ENCODE data around the gene POMT1. TPM values are rescaled to one million over a fixed set of nuclear protein-coding genes. Genes with fewer than 3 reads are reported as not detected.

POMT1 gene
- total RNA-seq, 2 donors from 2014 or later: 30.3 to 43.7 TPM

DNA sequence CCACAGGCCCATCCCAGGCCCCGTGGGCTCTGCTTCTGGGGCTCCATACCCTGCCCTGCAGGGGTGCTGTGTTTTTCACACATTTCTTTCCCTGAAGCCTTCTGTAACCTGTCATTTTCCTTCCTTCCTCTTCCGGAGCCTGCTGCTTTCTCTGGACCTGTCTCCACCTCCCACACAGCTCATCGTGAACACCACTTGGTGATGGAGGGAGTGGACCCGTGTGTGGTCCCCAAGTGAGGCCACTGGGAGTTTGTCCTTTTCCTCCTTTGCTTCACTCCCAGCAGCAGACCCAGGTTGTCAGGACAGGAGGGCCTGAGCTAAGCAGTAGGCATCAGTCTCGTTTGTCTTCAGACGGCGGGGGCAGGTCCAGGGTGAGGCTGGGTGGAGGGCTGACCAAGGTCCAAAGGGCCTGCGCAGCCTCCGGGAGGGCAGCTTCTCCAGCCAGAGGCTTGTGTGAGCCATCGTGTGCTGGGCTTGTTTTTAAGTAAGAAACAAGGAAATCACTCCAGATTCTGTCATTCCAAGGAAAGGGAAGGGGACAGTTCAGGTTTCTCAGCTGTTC, 5.8 kb upstream of the POMT1 start:
- Histone ChIP-seq H3K4me3 (no peak overlapping the region), H3K27me3 (replicated peaks; ENCODE audit: insufficient read depth) (no peaks in the 10 kb centered on the region), H3K9me3 (no peaks in the 10 kb centered on the region), H3K4me1 (ENCODE audit: control insufficient read depth in 1 of 2, low read depth in 2 of 2) (peaks cover under 1 to 6% of the 10 kb centered on the region in 2 donors), H3K36me3 (peaks cover 64% of the 10 kb centered on the region), H3K27ac (no peak overlapping the region)
- TF ChIP-seq, protein P1, sequence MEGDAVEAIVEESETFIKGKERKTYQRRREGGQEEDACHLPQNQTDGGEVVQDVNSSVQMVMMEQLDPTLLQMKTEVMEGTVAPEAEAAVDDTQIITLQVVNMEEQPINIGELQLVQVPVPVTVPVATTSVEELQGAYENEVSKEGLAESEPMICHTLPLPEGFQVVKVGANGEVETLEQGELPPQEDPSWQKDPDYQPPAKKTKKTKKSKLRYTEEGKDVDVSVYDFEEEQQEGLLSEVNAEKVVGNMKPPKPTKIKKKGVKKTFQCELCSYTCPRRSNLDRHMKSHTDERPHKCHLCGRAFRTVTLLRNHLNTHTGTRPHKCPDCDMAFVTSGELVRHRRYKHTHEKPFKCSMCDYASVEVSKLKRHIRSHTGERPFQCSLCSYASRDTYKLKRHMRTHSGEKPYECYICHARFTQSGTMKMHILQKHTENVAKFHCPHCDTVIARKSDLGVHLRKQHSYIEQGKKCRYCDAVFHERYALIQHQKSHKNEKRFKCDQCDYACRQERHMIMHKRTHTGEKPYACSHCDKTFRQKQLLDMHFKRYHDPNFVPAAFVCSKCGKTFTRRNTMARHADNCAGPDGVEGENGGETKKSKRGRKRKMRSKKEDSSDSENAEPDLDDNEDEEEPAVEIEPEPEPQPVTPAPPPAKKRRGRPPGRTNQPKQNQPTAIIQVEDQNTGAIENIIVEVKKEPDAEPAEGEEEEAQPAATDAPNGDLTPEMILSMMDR (IDR thresholded peaks at IDR 0.05): no peak
- ATAC-seq (ENCODE audit: insufficient number of reproducible peaks, low FRiP score, low read depth) (no peak), DNase-seq (ENCODE audit: low spot score) (no peak)

DNA sequence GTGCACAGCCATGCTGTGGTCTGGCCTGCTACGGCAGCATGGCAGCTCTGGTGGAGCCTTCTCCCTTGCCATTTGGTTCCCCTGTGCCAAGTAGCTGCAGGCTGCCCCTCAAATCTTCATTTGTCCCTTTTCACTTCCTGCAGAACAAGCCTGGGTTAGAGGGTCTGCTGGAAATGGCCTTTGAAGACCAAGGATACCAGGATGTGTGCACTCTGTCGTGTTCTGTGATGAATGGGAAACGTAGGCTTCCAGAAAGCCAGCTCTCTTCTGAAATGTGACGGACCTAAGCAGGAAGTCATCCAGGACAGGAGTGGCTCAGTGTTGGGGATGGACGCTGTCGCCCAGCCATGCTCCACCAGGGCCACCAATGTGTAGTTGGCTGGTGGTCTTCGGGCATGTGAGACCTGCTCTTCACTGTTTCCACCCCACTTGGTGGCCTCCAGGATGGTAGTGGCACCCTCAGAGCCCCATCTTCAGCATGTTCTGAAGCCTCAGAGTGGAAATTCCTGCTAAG, 3.4 kb upstream of the POMT1 start:
- H3K27ac ChIP-seq: no peak overlapping the region
- no peak overlapping the region for H3K4me3 ChIP-seq
- H3K9me3 ChIP-seq: no peaks in the 10 kb centered on the region
- DNase-seq (ENCODE audit: low spot score): no peak
- H3K36me3 ChIP-seq: peaks cover 42% of the 10 kb centered on the region
- TF ChIP-seq, protein P1 (IDR thresholded peaks at IDR 0.05): no peak
- peaks cover 15 to 19% of the 10 kb centered on the region in 2 donors for H3K4me1 ChIP-seq (ENCODE audit: control insufficient read depth in 1 of 2, low read depth in 2 of 2)
- ATAC-seq (ENCODE audit: insufficient number of reproducible peaks, low FRiP score, low read depth): no peak
- H3K27me3 ChIP-seq (replicated peaks; ENCODE audit: insufficient read depth): no peaks in the 10 kb centered on the region

DNA sequence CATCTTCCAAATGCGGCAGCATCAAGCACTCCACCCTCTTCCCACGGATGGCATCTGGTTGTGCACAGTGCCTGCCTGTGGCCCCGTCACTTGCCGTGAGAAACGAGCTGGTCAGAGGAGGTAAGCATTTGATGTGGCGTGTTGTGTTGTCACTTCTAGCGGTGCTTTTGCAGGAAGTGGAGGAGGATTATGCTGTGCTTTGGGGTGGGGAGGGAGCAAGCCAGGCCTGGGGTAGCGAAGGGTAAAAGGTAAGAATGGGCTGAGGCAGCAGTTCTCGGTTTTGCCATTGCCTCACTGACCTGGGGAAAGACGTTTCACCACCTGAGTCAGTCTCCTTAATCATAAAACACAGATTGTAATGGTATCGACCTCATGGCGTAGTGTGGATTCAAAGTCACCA, 2.3 kb upstream of the POMT1 start:
- Histone ChIP-seq H3K27ac (no peak overlapping the region), H3K27me3 (replicated peaks; ENCODE audit: insufficient read depth) (no peaks in the 10 kb centered on the region), H3K36me3 (peaks cover 33% of the 10 kb centered on the region), H3K4me3 (no peak overlapping the region), H3K4me1 (ENCODE audit: control insufficient read depth in 1 of 2, low read depth in 2 of 2) (peaks cover 19 to 20% of the 10 kb centered on the region in 2 donors), H3K9me3 (no peaks in the 10 kb centered on the region)
- ATAC-seq (ENCODE audit: insufficient number of reproducible peaks, low FRiP score, low read depth) (no peak), DNase-seq (ENCODE audit: low spot score) (no peak)
- TF ChIP-seq, protein P1 (IDR thresholded peaks at IDR 0.05): no peak

DNA sequence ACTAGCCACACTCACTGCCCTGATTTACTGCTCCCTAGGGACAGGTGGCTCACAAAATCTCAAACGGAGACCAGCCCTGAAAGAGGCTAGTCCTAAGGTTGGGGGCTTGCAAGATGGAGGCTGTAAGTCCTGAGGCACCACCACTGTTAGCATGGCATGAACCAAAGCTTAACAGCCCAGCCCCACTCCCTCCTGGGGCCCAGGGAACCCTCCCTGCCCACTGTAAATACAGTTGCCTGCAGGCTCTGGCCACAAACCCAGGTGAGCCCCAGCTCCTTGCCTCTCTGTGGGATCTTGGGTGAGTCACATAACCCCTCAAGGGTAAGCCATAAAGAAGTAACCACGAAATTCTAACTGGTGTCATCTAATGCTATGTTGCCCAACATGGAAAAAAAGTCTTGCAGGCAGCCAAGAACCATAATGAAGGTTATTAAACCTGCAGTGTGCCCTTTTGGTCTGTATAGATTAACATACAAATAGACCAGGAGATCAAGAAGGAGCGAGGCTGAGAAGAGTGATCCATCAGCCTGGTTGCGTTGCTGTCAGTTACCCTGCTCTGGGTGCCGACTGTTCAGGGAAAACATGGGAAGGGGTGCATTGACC, 1.7 kb upstream of the POMT1 start:
- H3K9me3 ChIP-seq: no peaks in the 10 kb centered on the region
- H3K27ac ChIP-seq: no peak overlapping the region
- TF ChIP-seq, protein P1 (IDR thresholded peaks at IDR 0.05): no peak

DNA sequence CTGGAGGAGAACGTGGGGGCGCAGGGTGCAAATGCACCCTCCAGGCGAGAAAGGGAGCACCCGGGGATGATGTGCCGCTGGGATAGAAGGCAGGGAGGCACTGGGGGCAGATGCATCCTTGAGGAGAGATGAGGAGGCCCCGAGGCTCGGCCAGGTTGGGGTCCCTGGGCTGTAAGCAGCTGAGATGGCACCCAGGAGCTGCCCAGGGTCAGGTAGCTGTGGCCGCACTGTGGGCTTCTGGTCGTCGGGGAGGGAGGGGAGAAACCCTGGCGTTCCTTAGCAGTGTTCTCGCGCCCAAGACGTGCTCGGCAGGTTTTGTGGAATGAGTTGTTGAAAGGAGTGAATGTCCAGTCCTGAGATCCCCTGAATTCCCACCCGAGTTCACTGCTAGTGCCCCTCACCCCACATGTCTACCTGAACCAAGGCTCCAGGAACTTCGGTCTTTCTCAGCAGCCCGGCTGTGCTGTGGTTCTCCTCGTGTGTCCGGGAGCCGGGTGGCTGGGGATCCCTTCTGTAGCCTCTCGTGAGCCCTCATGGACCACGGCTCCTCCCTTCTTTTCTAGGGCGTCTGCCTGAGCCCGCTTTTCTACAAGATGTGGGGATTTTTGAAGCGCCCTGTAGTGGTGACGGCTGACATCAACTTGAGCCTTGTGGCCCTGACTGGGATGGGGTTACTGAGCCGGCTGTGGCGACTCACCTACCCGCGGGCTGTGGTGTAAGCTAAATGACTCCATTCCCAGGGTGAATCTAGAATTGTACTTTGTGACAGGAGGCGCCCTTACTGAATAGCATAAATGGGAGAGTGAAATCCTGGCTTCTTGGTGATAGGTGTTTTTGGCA, 1.1 kb downstream of the POMT1 start:
- TF ChIP-seq, protein P1 (IDR thresholded peaks at IDR 0.05): no peak
- H3K36me3 ChIP-seq: no peaks in the 10 kb centered on the region
- no peak for DNase-seq (ENCODE audit: low spot score)
- H3K4me3 ChIP-seq: peak overlapping the region; percentile 86
- H3K27me3 ChIP-seq (replicated peaks; ENCODE audit: insufficient read depth): no peaks in the 10 kb centered on the region
- H3K4me1 ChIP-seq (ENCODE audit: control insufficient read depth in 1 of 2, low read depth in 2 of 2): peaks cover 19 to 20% of the 10 kb centered on the region in 2 donors
- no peak for ATAC-seq (ENCODE audit: insufficient number of reproducible peaks, low FRiP score, low read depth)
- H3K9me3 ChIP-seq: no peaks in the 10 kb centered on the region
- H3K27ac ChIP-seq: no peak overlapping the region

More for the DNA sequence above, 1.7 kb upstream of the POMT1 start:
- Histone ChIP-seq H3K4me3 (no peak overlapping the region), H3K27me3 (replicated peaks; ENCODE audit: insufficient read depth) (no peaks in the 10 kb centered on the region), H3K4me1 (ENCODE audit: control insufficient read depth in 1 of 2, low read depth in 2 of 2) (peaks cover 19 to 20% of the 10 kb centered on the region in 2 donors), H3K36me3 (peaks cover 27% of the 10 kb centered on the region)
- DNase-seq (ENCODE audit: low spot score): no peak
- no peak for ATAC-seq (ENCODE audit: insufficient number of reproducible peaks, low FRiP score, low read depth)

Measured in thoracic aorta (tissue), 2 donors.